Measurements from ENCODE around the gene RC3H1. TPM values are rescaled to one million over a fixed set of nuclear protein-coding genes. Genes with fewer than 3 reads are reported as not detected.

RC3H1 gene
- total and polyA plus RNA-seq, 2 experiments from 2014 or later: 6.8 to 24.5 TPM

GRCh38 chr1:174028495-174028894 lies 6.3 kb upstream of the RC3H1 start:
- Histone ChIP-seq H3K4me1 (ENCODE audit: insufficient read depth) (no peaks in the 10 kb centered on the region), H3K27me3 (ENCODE audit: insufficient read depth) (peaks cover 47% of the 10 kb centered on the region), H3F3A (replicated peaks; ENCODE audit: low read depth) (no peaks in the 10 kb centered on the region), H4K20me1 (replicated peaks; ENCODE audit: insufficient read depth) (peaks cover 4% of the 10 kb centered on the region; the same call in 1 of the 2 replicates), H3K79me2 (replicated peaks; ENCODE audit: insufficient read depth) (no peaks in the 10 kb centered on the region), H3K27ac (ENCODE audit: low read depth) (no peak overlapping the region), H3K4me2 (no peak overlapping the region), H3K36me3 (ENCODE audit: insufficient read depth) (no peaks in the 10 kb centered on the region), H3K4me3 (no peak overlapping the region), H2AFZ (no peak overlapping the region), H3K9me2 (ENCODE audit: insufficient read depth) (no peaks in the 10 kb centered on the region)
- Mint-ChIP-seq H3K9me3 (no peaks in the 10 kb centered on the region), H3K4me3 (no peak overlapping the region), H3K27me3 (ENCODE audit: insufficient read depth, low read depth, poor library complexity) (peaks cover 3% of the 10 kb centered on the region), H3K4me1 (peaks cover 8% of the 10 kb centered on the region; the same call in 2 of the 3 replicates), H3K36me3 (ENCODE audit: low read depth) (no peaks in the 10 kb centered on the region), H3K27ac (no peak overlapping the region)
- DNase-seq (ENCODE audit: low spot score) (no peak), ATAC-seq (no peak)
- TF ChIP-seq STAT1 (IDR thresholded peaks at IDR 0.05; ENCODE audit: unreplicated experiment): no peak
- no peak for TF ChIP-seq EZH2 (IDR thresholded peaks at IDR 0.05; ENCODE audit: low read depth, unreplicated experiment)
- TF ChIP-seq ZNF462 (CRISPR knock-in tag; IDR thresholded peaks at IDR 0.05): no peak
- no peak for TF ChIP-seq NANOG (IDR thresholded peaks at IDR 0.05; ENCODE audit: borderline replicate concordance)
- TF ChIP-seq ZNF114 (CRISPR knock-in tag; IDR thresholded peaks at IDR 0.05): no peak

GRCh38 chr1:174023440-174023839 lies 1.3 kb upstream of the RC3H1 start:
- H3K79me2 ChIP-seq (replicated peaks; ENCODE audit: insufficient read depth): peaks cover 31% of the 10 kb centered on the region
- H3K4me3 ChIP-seq: peak overlapping the region; percentile 78; the same call in 1 of the 2 replicates
- Mint-ChIP-seq H3K4me1 (peaks cover 25% of the 10 kb centered on the region), H3K27me3 (ENCODE audit: insufficient read depth, low read depth, poor library complexity) (peaks cover 8% of the 10 kb centered on the region), H3K9me3 (no peaks in the 10 kb centered on the region), H3K4me3 (peak overlapping the region; percentile 88), H3K27ac (no peak overlapping the region; the same call in 1 of the 2 replicates), H3K36me3 (ENCODE audit: low read depth) (no peaks in the 10 kb centered on the region)
- H3K27ac ChIP-seq (ENCODE audit: low read depth): no peak overlapping the region
- ATAC-seq (peak; percentile 8), DNase-seq (ENCODE audit: low spot score) (peak; percentile 74)
- H4K20me1 ChIP-seq (replicated peaks; ENCODE audit: insufficient read depth): peaks cover 25% of the 10 kb centered on the region
- peaks cover 8% of the 10 kb centered on the region; the same call in 1 of the 2 replicates for H3K27me3 ChIP-seq (ENCODE audit: insufficient read depth)
- H3K9me2 ChIP-seq (ENCODE audit: insufficient read depth): no peaks in the 10 kb centered on the region
- H3K4me2 ChIP-seq: peak overlapping the region; percentile 83
- H2AFZ ChIP-seq: no peak overlapping the region
- H3K4me1 ChIP-seq (ENCODE audit: insufficient read depth): peaks cover 33% of the 10 kb centered on the region
- H3F3A ChIP-seq (replicated peaks; ENCODE audit: low read depth): no peaks in the 10 kb centered on the region
- H3K36me3 ChIP-seq (ENCODE audit: insufficient read depth): no peaks in the 10 kb centered on the region
- TF ChIP-seq CREB1 (CRISPR knock-in tag; IDR thresholded peaks at IDR 0.05; ENCODE audit: low read depth): no peak
- TF ChIP-seq EZH2phosphoT487 (IDR thresholded peaks at IDR 0.05; ENCODE audit: unreplicated experiment): no peak
- no peak for TF ChIP-seq EZH2 (IDR thresholded peaks at IDR 0.05; ENCODE audit: low read depth, unreplicated experiment)
- no peak for TF ChIP-seq CTCF (conservative IDR thresholded peaks at IDR 0.05; ENCODE audit: low read depth in 2 of 2)
- no peak for TF ChIP-seq ETS1 (IDR thresholded peaks at IDR 0.05)
- no peak for TF ChIP-seq NANOG (IDR thresholded peaks at IDR 0.05; ENCODE audit: borderline replicate concordance)

Data from GM23338 (cell line).